Aorta (tissue), 5 donors: ENCODE data around the gene IGSF8. TPM values are rescaled to one million over a fixed set of nuclear protein-coding genes. Genes with fewer than 3 reads are reported as not detected.

ENCODE experiments used
- ATAC-seq: fragments of 200-7000 bp; cut with Tn5 transposase; one replicate; pipeline ENCODE4 v1.9.1; 2022; ENCODE audit warnings: moderate library complexity; ENCODE audit not compliant: low FRiP score
- DNase-seq, 2 donors: peaks; one replicate each; pipeline ENCODE4 v3.0.0-alpha.2; 2020
- H3K27ac ChIP-seq, 2 donors: one replicate each; pipeline ENCODE4 v1.5.1; 2013; ENCODE audit warnings: low read length in 2 of 2, mild to moderate bottlenecking in 2 of 2, moderate library complexity in 2 of 2, control low read depth in 1 of 2, inconsistent platforms in 1 of 2, low read depth in 1 of 2
- H3K27me3 ChIP-seq, 2 donors: one replicate each; pipeline ENCODE4 v1.6.1; 2013; ENCODE audit warnings: control low read depth in 1 of 2, low read length in 1 of 2, mild to moderate bottlenecking in 1 of 2, moderate library complexity in 1 of 2; ENCODE audit not compliant: insufficient read depth in 2 of 2, control insufficient read depth in 1 of 2
- H3K36me3 ChIP-seq, 2 donors: one replicate each; pipeline ENCODE4 v1.6.1; 2013; ENCODE audit warnings: control low read depth in 1 of 2, low read length in 1 of 2, mild to moderate bottlenecking in 1 of 2; ENCODE audit not compliant: insufficient read depth in 2 of 2, control insufficient read depth in 1 of 2
- H3K4me1 ChIP-seq, 2 donors: one replicate each; pipeline ENCODE4 v1.6.1; 2013; ENCODE audit warnings: low read length in 2 of 2, control low read depth in 1 of 2, mild to moderate bottlenecking in 1 of 2, moderate library complexity in 1 of 2; ENCODE audit not compliant: insufficient read depth in 2 of 2, control insufficient read depth in 1 of 2
- H3K4me3 ChIP-seq, 2 donors: one replicate each; pipeline ENCODE4 v1.5.1; 2013; ENCODE audit warnings: low read length in 2 of 2, control low read depth in 1 of 2, mild to moderate bottlenecking in 1 of 2
- H3K9me3 ChIP-seq: one replicate; pipeline ENCODE4 v1.6.1; 2013; ENCODE audit warnings: mild to moderate bottlenecking, low read length; ENCODE audit not compliant: control insufficient read depth
- WGBS, 2 donors: extraction: QIAGEN DNeasy Blood & Tissue Kit; methylation state at CpG; one replicate each; pipeline ENCODE4 v1.1.7; 2013; 5-methylcytosine and 5-hydroxymethylcytosine counted together
- intact Hi-C, 2 donors: fragments of 100-400 bp; cut with DNase I; formaldehyde crosslinking; loops; one replicate each; pipeline versions ENCODE4 v1.14.2 to v1.15.0; 2022
- polyA plus RNA-seq, 2 donors: library from polyadenylated mRNA; stranded (reverse); fragments of 200-250 nt; gene quantifications; one replicate each; pipeline ENCODE4 v1.2.3, GENCODE V29; 2013
- total RNA-seq, 2 donors: library from RNA; stranded (reverse); fragmentation: NEBNext Ultra II Directional; extraction: Animal tissue kit (Norgen Biotek cat#: 25700); gene quantifications; one replicate each; pipeline ENCODE4 v1.2.1, GENCODE V29; 2021
- donor health status: healthy with polysubstance abuse.
- donor health status: Bipolar disorder and iron deficiency.
- donor health status: DM: no; HTN: no; CAD: no.
- donor health status: DM: no; HTN: no; CAD: no.
- donor health status: DM: yes; HTN: yes; CAD: no.

The IGSF8 gene
- total and polyA plus RNA-seq, 4 donors, result 10.5 to 48.0 (median 31.5) TPM

- H3K4me1 ChIP-seq, result peaks cover 0 to 3% of the 10 kb centered on the region in 2 donors
- peaks cover 0 to 3% of the 10 kb centered on the region in 2 donors for H3K36me3 ChIP-seq
- H3K9me3 ChIP-seq, result no peaks in the 10 kb centered on the region
- 78 to 79% methylated on average over 4 of the region's 4 CpGs for WGBS, 2 donors
- DNase-seq, result no peak
- H3K27ac ChIP-seq, result no peak overlapping the region
- intact Hi-C loops, result no loop called here
- H3K27me3 ChIP-seq, result no peaks in the 10 kb centered on the region
- H3K4me3 ChIP-seq, result no peak overlapping the region
- no peak for ATAC-seq
These were observed 7.7 kb downstream of the IGSF8 start for GRCh38 chr1:160090760-160091159.

GRCh38 chr1:160089883-160090282 lies 8.5 kb downstream of the IGSF8 start:
- H3K36me3 ChIP-seq, result peaks cover 0 to 3% of the 10 kb centered on the region in 2 donors
- no peaks in the 10 kb centered on the region for H3K9me3 ChIP-seq
- WGBS, 2 donors, result 76 to 82% methylated on average over 3 of the region's 3 CpGs
- no peak for DNase-seq
- H3K27me3 ChIP-seq, result no peaks in the 10 kb centered on the region
- peaks cover 0 to 3% of the 10 kb centered on the region in 2 donors for H3K4me1 ChIP-seq
- intact Hi-C loops, result no loop called here
- ATAC-seq, result no peak
- no peak overlapping the region for H3K4me3 ChIP-seq
- H3K27ac ChIP-seq, result no peak overlapping the region

- H3K9me3 ChIP-seq, result no peaks in the 10 kb centered on the region
- no peak for ATAC-seq
- peaks cover 0 to 3% of the 10 kb centered on the region in 2 donors for H3K36me3 ChIP-seq
- H3K4me1 ChIP-seq, result peaks cover 0 to 3% of the 10 kb centered on the region in 2 donors
- intact Hi-C loops, result no loop called here
- H3K4me3 ChIP-seq, result no peak overlapping the region
- no peaks in the 10 kb centered on the region for H3K27me3 ChIP-seq
- 87 to 93% methylated on average over 9 to 12 of the region's 12 CpGs for WGBS, 2 donors
- no peak for DNase-seq
- peak overlapping the region; percentile 53 to 64 for H3K27ac ChIP-seq
These were observed 11.2 kb downstream of the IGSF8 start for GRCh38 chr1:160087118-160087662.

- H3K4me1 ChIP-seq, result peaks cover 0 to 3% of the 10 kb centered on the region in 2 donors
- DNase-seq (no peak), ATAC-seq (peak; percentile 81)
- intact Hi-C loops, result no loop called here
- H3K36me3 ChIP-seq, result peaks cover 0 to 3% of the 10 kb centered on the region in 2 donors
- H3K9me3 ChIP-seq, result no peaks in the 10 kb centered on the region
- no peaks in the 10 kb centered on the region for H3K27me3 ChIP-seq
- H3K27ac ChIP-seq, result peak overlapping the region; percentile 68 to 93
- H3K4me3 ChIP-seq, result no peak overlapping the region
- WGBS, 2 donors, result 5 to 10% methylated on average over 5 of the region's 5 CpGs
These were observed 11.9 kb downstream of the IGSF8 start for GRCh38 chr1:160086456-160086892.

- Histone ChIP-seq H3K9me3 (no peaks in the 10 kb centered on the region), H3K36me3 (peaks cover 0 to 3% of the 10 kb centered on the region in 2 donors), H3K27ac (peak overlapping the region; percentile 68 to 93), H3K4me1 (peaks cover 0 to 3% of the 10 kb centered on the region in 2 donors), H3K4me3 (no peak overlapping the region), H3K27me3 (no peaks in the 10 kb centered on the region)
- intact Hi-C loops, result no loop called here
- 7 to 8% methylated on average over 19 of the region's 19 CpGs for WGBS, 2 donors
- DNase-seq, result peak; percentile 90 to 96
- ATAC-seq, result peak; percentile 89
These were observed 12.5 kb downstream of the IGSF8 start for GRCh38 chr1:160085686-160086455.

GRCh38 chr1:160084771-160085321 lies 13.6 kb downstream of the IGSF8 start:
- intact Hi-C loops, result loop anchor here in 1 of 2 donors (5.0 kb wide), 1 partner anchor 38 kb away; no protein-coding TSS in a partner anchor
- H3K27me3 ChIP-seq, result no peaks in the 10 kb centered on the region
- no peaks in the 10 kb centered on the region for H3K9me3 ChIP-seq
- no peak overlapping the region for H3K27ac ChIP-seq
- ATAC-seq, result peak; percentile 66
- peak; percentile 76 to 87 for DNase-seq
- WGBS, 2 donors, result 16 to 23% methylated on average over 30 of the region's 30 CpGs
- no peak overlapping the region for H3K4me3 ChIP-seq
- H3K4me1 ChIP-seq, result peaks cover 0 to 3% of the 10 kb centered on the region in 2 donors
- no peaks in the 10 kb centered on the region for H3K36me3 ChIP-seq

GRCh38 chr1:160083968-160084770 lies 14.2 kb downstream of the IGSF8 start:
- H3K4me3 ChIP-seq, result no peak overlapping the region

GRCh38 chr1:160082926-160083325 lies 15.5 kb downstream of the IGSF8 start:
- intact Hi-C loops, result loop anchor here in 1 of 2 donors (5.0 kb wide), 1 partner anchor 36 kb away; no protein-coding TSS in a partner anchor
- DNase-seq (no peak), ATAC-seq (no peak)
- WGBS, 2 donors, result 52 to 57% methylated on average over 3 of the region's 3 CpGs
- no peak overlapping the region for H3K4me3 ChIP-seq
- H3K27ac ChIP-seq, result no peak overlapping the region
- no peaks in the 10 kb centered on the region for H3K9me3 ChIP-seq
- H3K36me3 ChIP-seq, result no peaks in the 10 kb centered on the region
- H3K27me3 ChIP-seq, result no peaks in the 10 kb centered on the region
- peaks cover 0 to 3% of the 10 kb centered on the region in 2 donors for H3K4me1 ChIP-seq

More at GRCh38 chr1:160083968-160084770, 14.2 kb downstream of the IGSF8 start:
- no peaks in the 10 kb centered on the region for H3K9me3 ChIP-seq
- peaks cover 0 to 3% of the 10 kb centered on the region in 2 donors for H3K4me1 ChIP-seq
- intact Hi-C loops, result loop anchor here in 1 of 2 donors (5.0 kb wide), 1 partner anchor 37 kb away; no protein-coding TSS in a partner anchor
- WGBS, 2 donors, result 52 to 55% methylated on average over 96 of the region's 96 CpGs
- DNase-seq (peak in 1 of 2 donors; percentile 82), ATAC-seq (no peak)
- H3K27me3 ChIP-seq, result no peaks in the 10 kb centered on the region
- H3K36me3 ChIP-seq, result no peaks in the 10 kb centered on the region
- no peak overlapping the region for H3K27ac ChIP-seq
